A549 (cell line): Measurements from ENCODE around the gene TFAP2B.

Source experiments
- CHD2 ChIP-seq: fragments of 150-350 bp; IDR thresholded peaks from 2 replicates; pipeline ENCODE4 v1.6.1; 2014; ENCODE audit warnings: low read length; ENCODE audit not compliant: partially characterized antibody
- CTCF ChIP-seq: fragments of >200 bp; sonication (Bioruptor Twin); formaldehyde crosslinking; IDR thresholded peaks from 3 replicates; pipeline ENCODE4 v1.5.1; 2016
- JUNB ChIP-seq: fragments of >200 bp; sonication (Bioruptor Twin); formaldehyde crosslinking; IDR thresholded peaks from 2 replicates; pipeline ENCODE4 v1.6.1; 2016
- MAX ChIP-seq: IDR thresholded peaks from 2 replicates; pipeline ENCODE4 v1.6.1; 2012
- POLR2A ChIP-seq: IDR thresholded peaks from 2 replicates; pipeline ENCODE4 v1.6.1; 2012; ENCODE audit warnings: mild to moderate bottlenecking, low read length
- POLR2AphosphoS2 ChIP-seq: conservative IDR thresholded peaks from 2 replicates; pipeline ENCODE4 v1.6.1; 2012; ENCODE audit warnings: low read length, improper control_type of control experiment, inconsistent platforms
- RAD21 ChIP-seq, 2 experiments: fragments of >200 bp in 1 of 2; sonication (Bioruptor Twin) in 1 of 2; formaldehyde crosslinking in 1 of 2; IDR thresholded peaks in 1 of 2; conservative IDR thresholded peaks in 1 of 2; 2 replicates in 1 of 2; 3 replicates in 1 of 2; pipeline ENCODE4 v1.6.1; 2012 to 2018; ENCODE audit warnings: inconsistent platforms in 1 of 2
- RFX5 ChIP-seq: fragments of 450-650 bp; IDR thresholded peaks from 2 replicates; pipeline ENCODE4 v1.7.1; 2014; ENCODE audit warnings: antibody characterized with exemption, mild to moderate bottlenecking, moderate library complexity
- ZFP36 ChIP-seq: fragments of 450-650 bp; IDR thresholded peaks from 2 replicates; pipeline ENCODE4 v1.6.1; 2014; ENCODE audit warnings: borderline replicate concordance; ENCODE audit not compliant: partially characterized antibody

GRCh38 chr6:50843842-50844241 is 25.2 kb downstream of the TFAP2B start:
- TF ChIP-seq CHD2, result no peak
- no peak for TF ChIP-seq MAX
- TF ChIP-seq POLR2A, result no peak
- no peak for TF ChIP-seq RAD21 (conservative IDR thresholded peaks at IDR 0.05 in 1 of 2, IDR thresholded peaks at IDR 0.05 in 1 of 2)
- TF ChIP-seq CTCF, result no peak
- TF ChIP-seq JUNB, result no peak
- no peak for TF ChIP-seq RFX5
- TF ChIP-seq POLR2AphosphoS2, result no peak
- no peak for TF ChIP-seq ZFP36
